Astrocyte of the cerebellum (primary cell): Measurements from ENCODE around the gene CCND2.

Experiments
- DNase-seq: peaks from one replicate; pipeline ENCODE4 v3.0.0-alpha.2; 2011; ENCODE audit warnings: low read depth
- H3K4me3 ChIP-seq: 2 replicates; pipeline ENCODE4 v1.5.1; 2011; ENCODE audit warnings: mild to moderate bottlenecking, low read depth, low read length, moderate library complexity
- in situ Hi-C: cut with HindIII; loops from 2 replicates; pipeline ENCODE4 v1.10.0; 2017; ENCODE audit warnings: low sequenced_read_pairs
- TF ChIP-seq, protein P1 (sequence below): IDR thresholded peaks from 2 replicates; pipeline ENCODE4 v1.5.1; 2012; ENCODE audit warnings: low read length, low read depth, moderate library complexity, mild to moderate bottlenecking; ENCODE audit errors: missing control alignments

The CCND2 gene

DNA sequence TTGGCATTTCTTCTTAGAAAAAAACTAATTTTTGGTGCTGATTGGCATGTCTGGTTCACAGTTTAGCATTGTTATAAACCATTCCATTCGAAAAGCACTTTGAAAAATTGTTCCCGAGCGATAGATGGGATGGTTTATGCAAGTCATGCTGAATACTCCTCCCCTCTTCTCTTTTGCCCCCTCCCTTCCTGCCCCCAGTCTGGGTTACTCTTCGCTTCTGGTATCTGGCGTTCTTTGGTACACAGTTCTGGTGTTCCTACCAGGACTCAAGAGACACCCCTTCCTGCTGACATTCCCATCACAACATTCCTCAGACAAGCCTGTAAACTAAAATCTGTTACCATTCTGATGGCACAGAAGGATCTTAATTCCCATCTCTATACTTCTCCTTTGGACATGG is 27.3 kb downstream of the CCND2 start:
- DNase-seq, result no peak
- in situ Hi-C loops, result no loop called here
- no peak overlapping the region for H3K4me3 ChIP-seq
- TF ChIP-seq, protein P1, sequence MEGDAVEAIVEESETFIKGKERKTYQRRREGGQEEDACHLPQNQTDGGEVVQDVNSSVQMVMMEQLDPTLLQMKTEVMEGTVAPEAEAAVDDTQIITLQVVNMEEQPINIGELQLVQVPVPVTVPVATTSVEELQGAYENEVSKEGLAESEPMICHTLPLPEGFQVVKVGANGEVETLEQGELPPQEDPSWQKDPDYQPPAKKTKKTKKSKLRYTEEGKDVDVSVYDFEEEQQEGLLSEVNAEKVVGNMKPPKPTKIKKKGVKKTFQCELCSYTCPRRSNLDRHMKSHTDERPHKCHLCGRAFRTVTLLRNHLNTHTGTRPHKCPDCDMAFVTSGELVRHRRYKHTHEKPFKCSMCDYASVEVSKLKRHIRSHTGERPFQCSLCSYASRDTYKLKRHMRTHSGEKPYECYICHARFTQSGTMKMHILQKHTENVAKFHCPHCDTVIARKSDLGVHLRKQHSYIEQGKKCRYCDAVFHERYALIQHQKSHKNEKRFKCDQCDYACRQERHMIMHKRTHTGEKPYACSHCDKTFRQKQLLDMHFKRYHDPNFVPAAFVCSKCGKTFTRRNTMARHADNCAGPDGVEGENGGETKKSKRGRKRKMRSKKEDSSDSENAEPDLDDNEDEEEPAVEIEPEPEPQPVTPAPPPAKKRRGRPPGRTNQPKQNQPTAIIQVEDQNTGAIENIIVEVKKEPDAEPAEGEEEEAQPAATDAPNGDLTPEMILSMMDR, result no peak

DNA sequence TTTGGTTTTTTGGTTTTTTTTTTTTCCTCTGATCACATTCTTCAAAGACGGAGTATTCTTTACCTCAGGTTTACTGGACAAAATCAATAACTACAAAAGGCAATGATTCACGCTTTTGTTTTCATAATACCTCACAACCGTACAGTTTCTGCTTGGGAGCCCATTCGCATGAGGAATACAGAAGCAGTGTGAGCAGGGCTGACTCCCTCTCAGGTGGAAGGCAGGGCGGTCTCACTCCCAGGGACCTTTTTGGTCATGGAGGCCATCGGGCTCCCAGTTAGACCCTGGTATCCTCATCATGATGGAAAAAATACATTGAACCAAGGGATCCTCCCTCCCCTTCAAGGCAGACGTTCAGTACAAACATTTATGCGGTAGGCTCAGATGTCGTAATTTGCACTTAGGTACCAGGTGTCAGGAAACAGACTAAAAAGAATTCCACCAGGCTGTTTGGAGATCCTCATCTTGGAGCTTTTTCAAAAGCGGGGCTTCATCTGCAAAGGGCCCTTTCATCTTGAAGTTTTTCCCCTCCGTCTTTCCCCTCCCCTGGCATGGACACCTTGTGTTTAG is 28.5 kb downstream of the CCND2 start:
- no peak overlapping the region for H3K4me3 ChIP-seq
- in situ Hi-C loops, result no loop called here
- DNase-seq, result no peak
- TF ChIP-seq, protein P1, result no peak

DNA sequence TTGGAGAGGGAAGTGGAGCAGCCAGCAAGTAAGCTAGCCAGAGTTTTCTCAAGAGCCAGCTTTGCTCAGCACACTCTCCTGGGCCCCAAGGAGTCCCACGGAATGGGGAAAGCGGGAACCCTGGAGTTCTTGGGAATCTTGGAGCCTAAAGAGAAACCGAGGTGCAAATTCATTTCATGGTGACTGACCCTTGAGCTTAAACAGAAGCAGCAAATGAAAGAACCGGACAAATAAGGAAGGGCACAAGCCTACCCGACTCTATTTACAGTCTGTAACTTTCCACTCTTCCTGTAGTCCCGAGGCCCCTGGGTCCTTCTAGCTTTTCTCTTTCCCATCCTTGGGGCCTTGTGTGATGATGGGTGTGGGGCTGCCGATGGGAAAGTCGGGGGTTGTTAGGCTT is 29.3 kb downstream of the CCND2 start:
- in situ Hi-C loops, result no loop called here
- TF ChIP-seq, protein P1, result no peak
- DNase-seq, result no peak
- H3K4me3 ChIP-seq, result no peak overlapping the region

DNA sequence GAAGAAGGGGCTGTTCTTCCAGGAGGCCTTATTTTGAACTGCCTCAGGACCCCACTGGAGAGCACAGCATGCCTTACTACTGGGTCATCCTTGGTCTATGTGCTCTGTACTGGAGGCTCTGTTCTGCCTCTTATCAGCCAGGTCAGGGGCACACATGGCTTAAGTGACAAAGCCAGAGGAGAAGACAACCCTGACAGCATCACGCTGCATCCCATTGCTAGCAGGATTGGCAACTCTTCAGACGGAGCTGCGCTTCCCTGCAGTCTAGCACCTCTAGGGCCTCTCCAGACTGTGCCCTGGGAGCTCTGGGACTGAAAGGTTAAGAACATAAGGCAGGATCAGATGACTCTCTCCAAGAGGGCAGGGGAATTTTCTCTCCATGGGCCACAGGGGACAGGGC is 30.2 kb downstream of the CCND2 start:
- H3K4me3 ChIP-seq, result no peak overlapping the region
- TF ChIP-seq, protein P1, result no peak
- in situ Hi-C loops, result no loop called here
- no peak for DNase-seq

DNA sequence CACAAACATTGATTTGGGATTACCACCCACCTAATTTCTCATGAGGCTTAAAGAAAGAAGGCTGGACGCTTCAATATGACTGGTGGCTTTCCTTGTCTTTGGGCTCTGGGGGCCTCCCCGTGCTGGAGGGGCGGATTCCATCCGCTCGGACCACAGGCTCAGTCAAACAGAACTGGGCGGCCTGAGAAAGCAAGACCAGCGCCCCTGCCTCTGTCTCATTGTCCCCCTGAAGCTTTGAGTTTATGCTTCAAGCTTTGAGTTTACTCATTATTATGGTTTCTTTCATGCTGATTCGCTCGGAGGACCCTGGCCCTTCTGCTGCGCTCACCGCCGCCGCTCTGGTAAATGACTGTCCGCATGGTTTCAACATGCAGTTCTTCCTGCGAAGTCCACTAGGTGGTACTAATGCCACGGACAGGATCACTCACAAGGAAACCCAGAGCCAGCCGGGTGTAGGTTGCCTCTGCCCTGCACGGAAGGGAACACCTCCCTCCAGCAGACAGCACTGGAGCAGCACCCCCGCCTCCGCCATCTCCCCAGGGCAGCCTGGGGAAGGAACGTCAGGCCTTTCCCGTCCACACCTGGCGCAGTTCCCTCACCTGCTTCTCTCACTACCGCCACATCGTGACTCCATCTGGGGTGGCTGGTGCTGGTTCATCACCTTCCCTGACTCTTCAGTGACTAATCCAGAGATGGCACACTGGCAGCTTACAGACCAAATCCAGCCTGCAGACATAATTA is 34.2 kb downstream of the CCND2 start:
- no peak overlapping the region for H3K4me3 ChIP-seq
- peak; percentile 50 for DNase-seq
- in situ Hi-C loops, result no loop called here
- TF ChIP-seq, protein P1, result peak; percentile 77

DNA sequence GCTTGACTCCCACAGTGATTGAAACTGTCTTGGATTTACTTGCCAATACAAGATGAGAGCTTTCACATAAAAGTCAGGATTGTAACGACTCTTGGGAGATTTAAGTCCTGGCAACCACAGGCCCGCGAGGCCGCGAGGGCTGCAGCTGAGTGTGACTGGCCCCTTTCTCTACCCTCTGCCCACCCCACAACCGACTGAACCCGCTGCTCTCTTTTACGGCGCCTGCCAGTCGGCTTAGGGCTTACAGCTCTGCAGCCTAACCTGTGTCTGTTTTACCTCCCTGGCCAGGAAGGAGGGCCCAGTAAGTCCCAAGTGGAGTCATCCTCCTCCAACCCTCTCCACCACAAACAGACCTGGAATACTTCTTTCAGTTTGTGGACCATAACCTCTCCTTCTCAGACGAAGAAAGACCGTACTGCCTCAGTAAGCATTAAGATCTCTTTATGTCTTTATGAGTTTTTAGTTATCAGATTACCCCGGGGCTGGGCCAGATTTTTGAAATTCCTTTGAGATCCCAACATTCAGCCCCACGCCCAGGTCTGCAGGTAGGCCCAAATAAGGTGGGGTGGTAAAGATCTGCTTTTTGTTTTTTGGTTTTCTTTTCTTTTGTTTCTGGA is 34.9 kb downstream of the CCND2 start:
- TF ChIP-seq, protein P1, result no peak
- no peak overlapping the region for H3K4me3 ChIP-seq
- in situ Hi-C loops, result no loop called here
- DNase-seq, result no peak
